ENCODE results near the gene RELA. TPM values are rescaled to one million over a fixed set of nuclear protein-coding genes. Genes with fewer than 3 reads are reported as not detected.

RELA gene
- total RNA-seq, 1 donor from 2014 or later = 68.2 TPM

GRCh38 chr11:65637794-65638419 is 24.8 kb downstream of the RELA start, which contains the start of gene SIPA1:
Gene SIPA1, plus strand, starts transcription at chr11:65638101. Its CDS starts 2,821 bp downstream, at chr11:65640922.
- ATAC-seq (peak; percentile 81), DNase-seq (peak; percentile 87)
- Histone ChIP-seq H3K9me3 (no peaks in the 10 kb centered on the region), H3K27ac (peak within 1 kb of the TSS; percentile 85), H3K4me1 (peaks cover 36% of the 10 kb centered on the region), H3K27me3 (no peaks in the 10 kb centered on the region), H3K4me3 (peak within 1 kb of the TSS; percentile 76), H3K36me3 (peaks cover 48% of the 10 kb centered on the region)
- intact Hi-C loops (cut with DNase I) = no loop called here
- TF ChIP-seq, protein P1, sequence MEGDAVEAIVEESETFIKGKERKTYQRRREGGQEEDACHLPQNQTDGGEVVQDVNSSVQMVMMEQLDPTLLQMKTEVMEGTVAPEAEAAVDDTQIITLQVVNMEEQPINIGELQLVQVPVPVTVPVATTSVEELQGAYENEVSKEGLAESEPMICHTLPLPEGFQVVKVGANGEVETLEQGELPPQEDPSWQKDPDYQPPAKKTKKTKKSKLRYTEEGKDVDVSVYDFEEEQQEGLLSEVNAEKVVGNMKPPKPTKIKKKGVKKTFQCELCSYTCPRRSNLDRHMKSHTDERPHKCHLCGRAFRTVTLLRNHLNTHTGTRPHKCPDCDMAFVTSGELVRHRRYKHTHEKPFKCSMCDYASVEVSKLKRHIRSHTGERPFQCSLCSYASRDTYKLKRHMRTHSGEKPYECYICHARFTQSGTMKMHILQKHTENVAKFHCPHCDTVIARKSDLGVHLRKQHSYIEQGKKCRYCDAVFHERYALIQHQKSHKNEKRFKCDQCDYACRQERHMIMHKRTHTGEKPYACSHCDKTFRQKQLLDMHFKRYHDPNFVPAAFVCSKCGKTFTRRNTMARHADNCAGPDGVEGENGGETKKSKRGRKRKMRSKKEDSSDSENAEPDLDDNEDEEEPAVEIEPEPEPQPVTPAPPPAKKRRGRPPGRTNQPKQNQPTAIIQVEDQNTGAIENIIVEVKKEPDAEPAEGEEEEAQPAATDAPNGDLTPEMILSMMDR (IDR thresholded peaks at IDR 0.05) = peak; percentile 55

GRCh38 chr11:65637032-65637557 is 25.6 kb downstream of the RELA start:
- no peaks in the 10 kb centered on the region for H3K27me3 ChIP-seq
- no peak for ATAC-seq
- peak overlapping the region; percentile 85 for H3K27ac ChIP-seq
- intact Hi-C loops (cut with DNase I) = no loop called here
- no peaks in the 10 kb centered on the region for H3K9me3 ChIP-seq
- no peak for DNase-seq
- H3K4me3 ChIP-seq = peak overlapping the region; percentile 76
- peaks cover 31% of the 10 kb centered on the region for H3K4me1 ChIP-seq
- TF ChIP-seq, protein P1 (IDR thresholded peaks at IDR 0.05) = no peak
- H3K36me3 ChIP-seq = peaks cover 40% of the 10 kb centered on the region

DNA sequence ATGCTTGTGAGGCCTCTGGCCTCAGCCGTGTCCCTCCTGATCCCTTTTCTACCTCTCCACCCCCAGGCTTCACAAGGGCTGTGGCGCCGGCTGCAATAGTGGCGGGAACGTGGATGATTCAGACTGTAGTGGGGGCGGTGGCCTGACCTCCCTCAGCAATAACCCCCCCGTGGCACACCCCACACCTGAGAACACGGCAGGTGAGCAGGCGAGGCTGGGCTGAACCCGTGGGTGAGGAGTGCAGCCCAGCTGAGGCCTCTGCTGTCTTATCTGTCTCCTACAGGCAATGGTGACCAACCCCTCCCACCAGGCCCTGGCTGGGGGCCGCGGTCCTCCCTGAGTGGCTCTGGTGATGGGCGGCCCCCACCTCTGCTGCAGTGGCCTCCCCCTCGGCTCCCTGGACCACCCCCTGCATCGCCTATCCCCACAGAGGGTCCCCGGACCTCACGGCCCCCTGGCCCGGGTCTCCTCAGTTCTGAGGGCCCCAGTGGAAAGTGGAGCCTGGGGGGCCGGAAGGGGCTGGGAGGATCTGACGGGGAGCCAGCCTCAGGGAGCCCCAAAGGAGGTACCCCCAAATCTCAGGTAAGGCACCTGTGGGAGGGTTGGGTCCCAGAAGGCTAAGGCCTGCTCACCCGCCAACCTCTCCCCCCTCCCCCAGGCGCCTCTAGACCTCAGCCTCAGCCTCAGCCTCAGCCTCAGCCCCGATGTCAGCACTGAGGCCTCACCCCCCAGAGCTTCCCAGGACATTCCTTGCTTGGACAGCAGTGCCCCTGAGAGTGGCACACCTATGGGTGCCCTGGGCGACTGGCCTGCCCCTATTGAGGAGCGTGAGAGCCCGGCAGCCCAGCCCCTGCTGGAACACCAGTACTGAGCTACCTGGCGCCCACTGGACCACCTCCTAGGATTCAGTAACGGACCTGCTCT is 26.3 kb downstream of the RELA start:
- TF ChIP-seq, protein P1 (IDR thresholded peaks at IDR 0.05) = no peak
- Histone ChIP-seq H3K9me3 (no peaks in the 10 kb centered on the region), H3K36me3 (peaks cover 44% of the 10 kb centered on the region), H3K27me3 (no peaks in the 10 kb centered on the region), H3K4me3 (no peak overlapping the region), H3K4me1 (peaks cover 26% of the 10 kb centered on the region), H3K27ac (peak overlapping the region; percentile 85)
- no peak for ATAC-seq
- no peak for DNase-seq
- intact Hi-C loops (cut with DNase I) = no loop called here

DNA sequence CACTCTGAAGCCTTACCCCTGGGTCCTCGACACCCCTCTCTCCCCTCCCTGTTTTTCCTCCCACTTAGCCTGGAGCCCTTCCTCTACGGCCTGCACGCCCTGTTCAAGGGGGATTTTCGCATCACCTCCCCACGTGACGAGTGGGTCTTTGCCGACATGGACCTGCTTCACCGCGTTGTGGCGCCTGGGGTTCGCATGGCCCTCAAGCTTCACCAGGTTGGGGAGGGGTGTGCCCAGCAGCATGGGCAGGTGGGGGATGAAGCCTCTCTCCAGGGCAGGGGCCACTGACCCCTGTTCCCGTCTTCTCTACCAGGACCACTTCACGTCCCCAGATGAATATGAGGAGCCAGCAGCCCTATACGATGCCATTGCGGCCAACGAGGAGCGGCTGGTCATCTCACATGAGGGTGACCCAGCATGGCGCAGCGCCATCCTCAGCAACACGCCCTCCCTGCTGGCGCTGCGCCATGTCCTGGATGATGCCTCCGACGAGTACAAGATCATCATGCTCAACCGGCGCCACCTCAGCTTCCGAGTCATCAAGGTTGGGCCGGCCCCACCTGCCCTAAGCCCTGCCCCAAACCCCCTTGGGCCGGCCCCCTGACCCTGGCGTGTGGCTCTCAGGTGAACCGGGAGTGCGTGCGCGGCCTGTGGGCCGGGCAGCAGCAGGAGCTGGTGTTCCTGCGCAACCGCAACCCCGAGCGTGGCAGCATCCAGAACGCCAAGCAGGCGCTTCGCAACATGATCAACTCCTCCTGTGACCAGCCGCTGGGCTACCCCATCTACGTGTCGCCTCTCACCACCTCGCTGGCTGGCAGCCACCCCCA is 27.6 kb downstream of the RELA start:
- TF ChIP-seq, protein P1 (IDR thresholded peaks at IDR 0.05) = no peak
- no peaks in the 10 kb centered on the region for H3K27me3 ChIP-seq
- intact Hi-C loops (cut with DNase I) = no loop called here
- H3K27ac ChIP-seq = no peak overlapping the region
- peaks cover 20% of the 10 kb centered on the region for H3K4me1 ChIP-seq
- DNase-seq = no peak
- no peak overlapping the region for H3K4me3 ChIP-seq
- H3K9me3 ChIP-seq = no peaks in the 10 kb centered on the region
- peaks cover 57% of the 10 kb centered on the region for H3K36me3 ChIP-seq
- no peak for ATAC-seq

DNA sequence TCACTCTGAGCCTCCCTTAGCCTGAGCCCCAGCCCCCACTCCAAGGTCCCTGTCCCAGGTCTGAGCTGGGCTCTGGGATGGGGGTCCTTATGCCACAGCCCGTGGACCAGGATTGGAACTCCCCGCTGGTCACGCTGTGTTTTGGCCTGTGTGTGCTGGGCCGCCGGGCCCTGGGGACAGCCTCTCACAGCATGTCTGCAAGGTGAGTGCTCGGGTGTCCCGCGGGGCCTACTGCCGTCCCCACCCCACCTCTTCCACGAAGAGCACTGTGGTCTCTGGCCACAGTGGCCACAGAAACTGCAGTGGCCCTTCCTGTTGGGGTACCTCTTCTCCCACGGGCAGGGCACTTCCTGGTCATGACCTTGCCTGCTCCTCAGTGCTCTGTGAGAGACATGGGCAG is 28.3 kb downstream of the RELA start:
- no peaks in the 10 kb centered on the region for H3K9me3 ChIP-seq
- peaks cover 19% of the 10 kb centered on the region for H3K4me1 ChIP-seq
- intact Hi-C loops (cut with DNase I) = no loop called here
- no peaks in the 10 kb centered on the region for H3K27me3 ChIP-seq
- peaks cover 64% of the 10 kb centered on the region for H3K36me3 ChIP-seq
- DNase-seq (no peak), ATAC-seq (no peak)
- TF ChIP-seq, protein P1 (IDR thresholded peaks at IDR 0.05) = no peak
- H3K27ac ChIP-seq = no peak overlapping the region
- H3K4me3 ChIP-seq = no peak overlapping the region

Data from upper lobe of right lung (tissue), 1 donor.